Mesenteric fat pad (tissue), 1 donor: ENCODE results near the gene PIK3CB. TPM values are rescaled to one million over a fixed set of nuclear protein-coding genes. Genes with fewer than 3 reads are reported as not detected.
"Not testable (repeated sequence)": the region's sequence is repeated elsewhere in the genome, so short reads cannot be mapped to it uniquely, and the experiment has no call there.

Experiments used
- DNase-seq: peaks from one replicate; pipeline ENCODE4 v3.0.0-alpha.2; 2020; ENCODE audit warnings: low spot score
- total RNA-seq: library from RNA; stranded (reverse); fragmentation: NEBNext Ultra II Directional; extraction: Animal tissue kit (Norgen Biotek cat#: 25700); gene quantifications from one replicate; pipeline ENCODE4 v1.2.1, GENCODE V29; 2021
- donor health status: DM: yes; HTN: yes; CAD: no.

Gene PIK3CB
- total RNA-seq, 1 donor from 2014 or later, result 31.2 TPM

GRCh38 chr3:138767498-138768104, 67.1 kb downstream of the PIK3CB start:
- DNase-seq, result no peak

- no peak for DNase-seq
These were observed 73.7 kb downstream of the PIK3CB start for GRCh38 chr3:138761002-138761401.

- no peak for DNase-seq
These were observed 86.5 kb downstream of the PIK3CB start for GRCh38 chr3:138748190-138748589.

DNA sequence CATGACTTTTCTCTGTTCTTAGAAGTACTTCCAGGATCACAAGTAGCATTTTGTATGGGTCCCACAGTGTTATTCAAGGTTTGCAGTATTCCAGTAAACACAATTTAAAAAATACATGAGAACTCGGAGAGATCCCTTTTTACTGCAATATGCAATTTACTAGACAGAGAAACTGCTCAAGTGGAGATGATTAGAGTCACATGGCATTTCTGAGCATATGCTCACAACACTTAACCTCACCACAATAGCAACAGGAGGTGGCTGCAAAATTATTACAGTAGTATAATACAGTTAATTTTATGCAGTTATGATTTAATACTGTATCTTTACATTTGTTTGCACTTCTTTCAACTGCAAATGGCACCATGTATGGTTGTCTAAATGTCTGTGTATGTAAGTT, 87.5 kb downstream of the PIK3CB start:
- no peak for DNase-seq

DNA sequence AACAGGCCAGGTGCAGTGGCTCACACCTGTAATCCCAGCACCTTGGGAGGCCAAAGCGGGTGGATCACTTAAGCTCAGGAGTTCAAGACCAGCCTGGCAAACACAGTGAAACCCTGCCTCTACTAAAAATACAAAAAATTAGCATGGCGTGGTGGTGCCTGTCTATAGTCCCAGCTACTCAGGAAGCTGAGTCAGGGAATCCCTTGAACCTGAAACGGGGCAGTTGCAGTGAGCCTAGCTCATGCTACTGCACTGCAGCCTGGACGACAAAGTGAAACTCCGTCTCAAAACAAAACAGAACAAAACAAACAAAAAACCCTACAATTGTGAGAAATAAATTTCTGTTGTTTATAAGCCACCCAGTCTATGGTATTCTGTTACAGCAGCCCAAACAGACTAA, 94.7 kb downstream of the PIK3CB start:
- DNase-seq, result no peak

GRCh38 chr3:138732456-138732855, 102.3 kb downstream of the PIK3CB start:
- no peak for DNase-seq

GRCh38 chr3:138726946-138727730, 107.6 kb downstream of the PIK3CB start:
- DNase-seq, result no peak

DNA sequence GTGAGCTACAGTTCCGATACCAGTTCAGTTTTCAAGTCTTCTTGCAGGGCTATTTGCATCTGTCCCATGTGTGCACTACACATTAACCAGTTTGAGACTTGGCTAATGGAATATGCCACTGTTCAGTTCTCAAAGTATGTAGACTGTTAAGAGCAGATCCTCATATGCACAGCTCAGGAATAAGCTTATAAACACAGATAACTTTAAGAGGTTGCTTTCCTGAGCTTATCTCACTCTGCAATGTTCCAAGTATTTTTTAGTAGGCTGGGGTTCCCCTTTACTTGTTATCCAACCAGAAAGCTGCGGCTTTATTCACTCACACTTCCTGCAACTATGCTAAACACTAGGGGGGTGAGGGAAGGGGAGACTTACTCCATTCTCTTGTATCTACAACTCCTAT, 108.7 kb downstream of the PIK3CB start:
- not testable (repeated sequence) for DNase-seq

- DNase-seq, result no peak
These were observed 109.6 kb downstream of the PIK3CB start for GRCh38 chr3:138725116-138725515.

DNA sequence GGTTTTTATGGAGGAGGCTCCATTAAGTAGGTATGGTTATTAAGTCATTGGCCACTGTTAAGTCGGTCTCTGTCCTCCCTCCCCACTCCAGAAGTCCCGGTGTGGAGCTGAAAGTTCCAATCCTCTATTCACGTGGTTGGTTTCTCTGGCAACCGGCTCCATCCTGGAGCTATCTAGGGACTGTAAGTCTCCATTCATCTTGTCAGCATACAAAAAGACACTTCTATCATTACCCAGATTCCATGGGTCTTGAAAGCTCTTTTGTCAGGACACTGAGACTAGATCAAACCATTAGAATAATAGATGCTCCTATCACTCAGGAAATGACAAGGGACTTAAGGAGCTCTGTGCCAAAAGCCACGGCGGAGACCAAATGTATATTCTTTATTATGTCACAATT, 110.3 kb downstream of the PIK3CB start:
- DNase-seq, result no peak

DNA sequence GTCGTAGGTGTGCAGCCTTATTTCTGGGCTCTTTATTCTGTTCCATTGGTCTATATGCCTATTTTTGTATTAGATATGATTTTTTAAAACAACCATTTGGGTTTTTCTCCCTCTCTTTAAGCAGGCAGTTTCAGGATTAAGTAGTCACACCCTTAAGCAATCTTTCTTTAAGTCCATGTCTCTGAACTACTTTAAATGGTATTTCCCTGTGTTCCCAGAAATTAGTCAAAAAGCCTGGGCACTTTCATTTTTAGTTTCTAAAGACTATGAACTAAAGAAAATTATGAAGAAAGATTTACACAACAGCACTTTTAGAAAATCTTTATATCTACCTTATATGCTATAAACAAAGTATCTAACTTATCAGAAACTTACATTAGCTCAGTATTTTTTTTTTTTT, 115.9 kb downstream of the PIK3CB start:
- DNase-seq, result no peak

- no peak for DNase-seq
These were observed 117.4 kb downstream of the PIK3CB start for GRCh38 chr3:138717348-138717747.

- no peak for DNase-seq
These were observed 122.6 kb downstream of the PIK3CB start for GRCh38 chr3:138712086-138712485.

DNA sequence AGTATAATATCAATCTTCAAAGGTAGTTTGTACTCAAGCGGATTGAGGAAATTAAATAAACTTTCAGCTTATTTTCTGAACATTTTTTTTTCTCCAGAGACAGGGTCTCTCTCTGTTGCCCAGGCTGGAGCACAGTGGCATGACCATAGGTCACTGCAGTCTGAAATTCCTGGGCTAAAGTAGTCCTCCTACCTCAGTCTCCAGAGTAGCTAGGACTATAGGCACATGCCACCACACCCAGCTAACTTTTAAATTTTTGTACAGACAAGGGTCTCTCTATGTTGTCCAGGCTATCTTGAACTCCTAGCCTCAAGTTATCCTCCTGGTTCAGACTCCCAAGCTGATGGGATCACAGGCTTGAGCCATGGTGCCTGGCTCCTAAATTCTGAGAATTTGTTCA, 129.1 kb downstream of the PIK3CB start:
- DNase-seq, result no peak

DNA sequence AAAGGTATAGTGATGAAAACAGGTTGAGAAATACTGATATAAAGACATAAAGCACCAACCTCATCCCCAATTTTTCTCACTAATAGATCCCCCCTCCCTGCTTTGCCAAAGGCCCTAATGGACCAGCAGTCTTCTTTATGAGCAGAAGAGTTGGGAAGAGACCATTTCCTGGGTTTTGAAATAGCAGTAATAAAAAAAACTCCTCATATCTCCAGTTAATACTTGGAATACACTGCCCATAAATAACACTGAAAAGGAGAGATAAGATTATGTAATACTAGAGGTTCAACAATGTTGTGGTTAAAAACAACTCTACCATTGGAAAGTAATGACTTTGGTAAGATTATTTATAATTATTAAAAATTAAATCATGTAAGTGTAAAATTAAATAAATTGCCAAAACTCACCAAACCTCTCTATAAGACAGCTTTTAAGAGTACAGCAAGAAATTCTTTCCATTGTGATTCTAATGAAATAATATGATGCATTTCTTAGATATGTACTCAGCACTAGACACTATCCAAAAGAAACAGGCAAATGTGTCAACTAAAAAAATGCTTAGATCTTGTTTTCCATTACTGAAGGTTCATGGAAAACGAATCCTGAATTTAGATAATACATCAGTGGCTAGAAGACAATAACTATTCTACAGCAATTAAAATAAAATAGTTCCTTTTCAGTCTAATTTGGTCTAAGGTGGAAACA, 137.9 kb downstream of the PIK3CB start:
- no peak for DNase-seq

DNA sequence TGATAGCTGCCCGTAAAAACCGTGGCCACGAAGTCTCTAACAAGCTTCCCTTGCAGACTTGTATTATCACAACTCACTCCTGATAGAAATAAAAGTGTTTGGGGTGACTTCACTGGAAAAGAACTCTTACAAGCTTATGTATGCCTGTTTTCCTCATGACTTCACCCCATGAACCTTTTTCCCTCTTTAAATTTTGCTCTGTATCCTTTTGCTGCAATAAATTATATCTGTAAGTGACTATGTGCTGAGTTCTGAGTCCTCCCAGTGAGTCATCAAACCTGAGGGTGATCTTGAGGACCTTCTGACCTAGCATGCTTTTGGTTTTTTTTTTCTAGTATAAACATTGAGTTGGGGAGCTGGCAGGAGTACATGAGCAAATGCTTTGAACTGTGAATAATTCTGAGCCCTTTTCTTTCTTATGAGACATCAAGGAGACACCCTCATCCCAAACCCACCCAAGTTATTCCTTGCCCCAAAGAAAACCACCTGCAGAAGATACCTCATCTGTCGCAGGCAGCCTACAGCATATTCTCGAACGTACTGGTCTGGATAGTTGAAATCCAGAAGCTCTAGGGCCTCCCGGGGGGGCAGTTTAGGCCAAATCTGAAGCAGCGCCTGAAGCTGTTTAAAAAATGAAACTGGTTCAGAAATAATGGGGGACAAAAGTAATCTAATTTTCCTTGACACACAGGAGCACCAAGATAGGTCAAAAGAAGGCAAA, 140.3 kb downstream of the PIK3CB start:
- no peak for DNase-seq

- DNase-seq, result no peak
These were observed 142.6 kb downstream of the PIK3CB start for GRCh38 chr3:138692152-138692551.

GRCh38 chr3:138691351-138691750, 143.4 kb downstream of the PIK3CB start:
- no peak for DNase-seq

DNA sequence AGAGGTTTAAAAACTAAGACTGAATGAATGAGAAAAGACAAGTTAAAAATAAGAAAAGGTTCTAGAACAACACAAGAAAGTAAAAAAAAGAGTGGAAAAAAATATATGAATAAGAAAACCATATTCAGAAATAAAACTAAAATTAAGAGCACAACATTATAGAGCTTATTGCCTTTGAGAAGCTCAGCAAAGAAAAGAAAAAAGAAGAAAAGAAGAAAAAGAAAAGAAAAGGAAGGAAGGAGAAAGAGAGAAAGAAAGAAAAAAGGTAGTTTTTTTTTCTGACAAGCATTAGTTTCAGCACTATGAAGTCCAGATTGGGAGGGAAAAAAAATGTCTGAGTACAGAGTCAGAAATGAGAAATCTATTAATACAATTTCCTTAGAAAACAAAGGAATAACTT, 144.7 kb downstream of the PIK3CB start:
- DNase-seq, result no peak

GRCh38 chr3:138688871-138689299, 145.8 kb downstream of the PIK3CB start:
- DNase-seq, result no peak

DNA sequence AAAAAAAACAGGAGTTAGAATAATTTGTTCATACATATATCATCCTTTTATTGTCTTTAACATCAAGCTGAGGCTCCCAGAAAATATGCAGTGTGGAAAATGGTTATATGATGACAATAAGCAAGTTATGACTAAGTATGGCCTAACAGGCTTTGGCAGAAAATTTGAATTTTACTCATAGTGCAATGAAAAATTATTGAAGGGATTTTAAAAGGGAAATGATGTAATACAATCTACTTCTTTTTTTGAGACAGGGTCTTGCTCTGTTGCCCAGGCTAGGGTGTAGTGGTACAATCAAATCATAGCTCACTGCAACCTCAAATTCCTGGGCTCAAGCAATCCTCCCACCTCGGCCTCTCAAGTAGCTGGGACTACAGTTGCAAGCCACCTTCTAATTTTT, 147.5 kb downstream of the PIK3CB start:
- DNase-seq, result no peak

GRCh38 chr3:138686771-138687221, 147.9 kb downstream of the PIK3CB start:
- no peak for DNase-seq
